Neural progenitor cell (in vitro differentiated cells): ENCODE data around the gene SHC2. TPM values are rescaled to one million over a fixed set of nuclear protein-coding genes. Genes with fewer than 3 reads are reported as not detected.

Experiments used
- DNase-seq: peaks from one replicate; pipeline ENCODE4 v3.0.0-alpha.2; 2016; ENCODE audit warnings: low spot score
- H2AFZ ChIP-seq: fragments of 200-600 bp; sonication (generic); replicated peaks from 2 replicates; pipeline ENCODE4 v1.6.1; 2016; ENCODE audit warnings: antibody characterized with exemption
- H3F3A ChIP-seq: fragments of 200-600 bp; sonication (generic); 2 replicates; pipeline ENCODE4 v1.6.1; 2016; ENCODE audit warnings: antibody characterized with exemption, low read depth
- H3K27ac ChIP-seq: fragments of 200-600 bp; sonication (generic); 2 replicates; pipeline ENCODE4 v1.5.1; 2016; ENCODE audit warnings: mild to moderate bottlenecking
- H3K27me3 ChIP-seq: fragments of 200-600 bp; sonication (generic); 2 replicates; pipeline ENCODE4 v1.6.1; 2016; ENCODE audit warnings: mild to moderate bottlenecking, moderate library complexity
- H3K36me3 ChIP-seq: fragments of 200-600 bp; sonication (generic); 2 replicates; pipeline ENCODE4 v1.5.1; 2016
- H3K4me1 ChIP-seq: fragments of 200-600 bp; sonication (generic); 2 replicates; pipeline ENCODE4 v1.6.1; 2016; ENCODE audit warnings: mixed run types
- H3K4me2 ChIP-seq: fragments of 200-600 bp; sonication (generic); 2 replicates; pipeline ENCODE4 v1.6.1; 2016
- H3K4me3 ChIP-seq: fragments of 200-600 bp; sonication (generic); 2 replicates; pipeline ENCODE4 v1.5.1; 2016
- H3K79me2 ChIP-seq: fragments of 200-600 bp; sonication (generic); 2 replicates; pipeline ENCODE4 v1.6.1; 2016; ENCODE audit warnings: low read depth
- H3K9ac ChIP-seq: fragments of 200-600 bp; sonication (generic); 2 replicates; pipeline ENCODE4 v1.6.1; 2016
- H3K9me3 ChIP-seq: fragments of 200-600 bp; sonication (generic); 2 replicates; pipeline ENCODE4 v1.5.1; 2016; ENCODE audit warnings: low read depth
- H4K20me1 ChIP-seq: fragments of 200-600 bp; sonication (generic); 2 replicates; pipeline ENCODE4 v1.6.1; 2016; ENCODE audit warnings: low read depth
- H3K27ac Mint-ChIP-seq: 3 replicates; pipeline ENCODE4 v1.8.0; 2021; ENCODE audit warnings: mixed read lengths
- H3K27me3 Mint-ChIP-seq: 2 replicates; pipeline ENCODE4 v1.8.0; 2022; ENCODE audit warnings: low read depth, mild to moderate bottlenecking, inconsistent platforms, moderate library complexity, mixed read lengths; ENCODE audit not compliant: insufficient read depth
- H3K36me3 Mint-ChIP-seq: 3 replicates; pipeline ENCODE4 v1.8.0; 2021; ENCODE audit warnings: mixed read lengths
- H3K4me1 Mint-ChIP-seq: 3 replicates; pipeline ENCODE4 v1.8.0; 2021; ENCODE audit warnings: mixed read lengths
- H3K4me3 Mint-ChIP-seq: 3 replicates; pipeline ENCODE4 v1.8.0; 2021; ENCODE audit warnings: mild to moderate bottlenecking, moderate library complexity, mixed read lengths
- H3K9me3 Mint-ChIP-seq: 3 replicates; pipeline ENCODE4 v1.8.0; 2020; ENCODE audit warnings: mixed read lengths
- CTCF ChIP-seq: fragments of 200-600 bp; sonication (generic); IDR thresholded peaks from 2 replicates; pipeline ENCODE4 v1.5.1; 2017; ENCODE audit warnings: antibody characterized with exemption, mild to moderate bottlenecking
- EZH2 ChIP-seq: fragments of 200-600 bp; sonication (generic); IDR thresholded peaks from 2 replicates; pipeline ENCODE4 v1.6.1; 2017; ENCODE audit warnings: antibody characterized with exemption, mild to moderate bottlenecking, moderate library complexity
- EZH2phosphoT487 ChIP-seq: fragments of 200-600 bp; sonication (generic); IDR thresholded peaks from 2 replicates; pipeline ENCODE4 v1.6.1; 2017; ENCODE audit warnings: antibody characterized with exemption
- total RNA-seq: library from RNA; depleted of rRNA; stranded (reverse); fragments of >200 nt; gene quantifications from 2 replicates; pipeline ENCODE4 v1.2.3, GENCODE V29; 2015; ENCODE audit warnings: low replicate concordance

SHC2 gene
- total RNA-seq, 1 donor from 2014 or later, result 3.2 TPM

DNA sequence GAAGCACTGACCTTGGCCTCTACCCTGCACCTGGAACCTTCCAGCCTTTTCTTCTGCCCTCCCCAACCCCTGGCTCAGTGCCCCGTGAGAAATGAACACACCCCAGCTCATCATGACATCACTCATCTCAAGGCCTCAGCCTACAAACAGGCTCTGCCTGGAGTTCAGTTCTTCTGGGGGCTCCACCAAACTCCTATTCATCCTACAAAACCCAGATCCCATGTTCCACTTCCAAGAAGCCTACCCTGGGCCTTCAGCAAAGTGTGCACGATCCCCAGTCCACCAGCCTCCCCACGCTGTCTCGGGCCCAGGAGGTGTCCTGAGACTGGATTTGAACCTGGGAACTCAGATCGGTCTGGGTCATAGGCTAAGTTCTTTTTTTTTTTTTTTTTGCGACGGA is 9.0 kb upstream of the SHC2 start:
- Histone ChIP-seq H3K27me3 (no peaks in the 10 kb centered on the region), H3K79me2 (no peaks in the 10 kb centered on the region), H3K9me3 (no peaks in the 10 kb centered on the region), H3K4me1 (peaks cover 6% of the 10 kb centered on the region), H3F3A (peaks cover 7% of the 10 kb centered on the region), H3K36me3 (no peaks in the 10 kb centered on the region), H4K20me1 (no peaks in the 10 kb centered on the region), H3K4me2 (no peak overlapping the region), H3K4me3 (no peak overlapping the region), H2AFZ (no peak overlapping the region), H3K9ac (no peak overlapping the region), H3K27ac (no peak overlapping the region)
- H3K27ac Mint-ChIP-seq, result peak overlapping the region; percentile 35
- no peak overlapping the region for H3K4me3 Mint-ChIP-seq
- no peak for TF ChIP-seq EZH2
- TF ChIP-seq EZH2phosphoT487, result no peak
- no peak for TF ChIP-seq CTCF
- H3K27me3 Mint-ChIP-seq, result peaks cover 9% of the 10 kb centered on the region
- H3K36me3 Mint-ChIP-seq, result no peaks in the 10 kb centered on the region
- no peak for DNase-seq
- H3K4me1 Mint-ChIP-seq, result peaks cover 6% of the 10 kb centered on the region
- H3K9me3 Mint-ChIP-seq, result peaks cover 2% of the 10 kb centered on the region

- Mint-ChIP-seq H3K27ac (peak overlapping the region; percentile 34), H3K36me3 (no peaks in the 10 kb centered on the region), H3K9me3 (peaks cover 6% of the 10 kb centered on the region), H3K4me3 (no peak overlapping the region), H3K4me1 (peaks cover 6% of the 10 kb centered on the region), H3K27me3 (peaks cover 9% of the 10 kb centered on the region)
- H3K79me2 ChIP-seq, result no peaks in the 10 kb centered on the region
- H3K9ac ChIP-seq, result no peak overlapping the region
- H3F3A ChIP-seq, result peaks cover 7% of the 10 kb centered on the region
- no peaks in the 10 kb centered on the region for H4K20me1 ChIP-seq
- H3K36me3 ChIP-seq, result no peaks in the 10 kb centered on the region
- no peak overlapping the region for H2AFZ ChIP-seq
- H3K9me3 ChIP-seq, result no peaks in the 10 kb centered on the region
- H3K27me3 ChIP-seq, result no peaks in the 10 kb centered on the region
- no peak for TF ChIP-seq EZH2phosphoT487
- TF ChIP-seq CTCF, result no peak
- no peak for TF ChIP-seq EZH2
- no peak overlapping the region for H3K4me3 ChIP-seq
- no peak overlapping the region for H3K4me2 ChIP-seq
- DNase-seq, result no peak
- peaks cover 6% of the 10 kb centered on the region for H3K4me1 ChIP-seq
- no peak overlapping the region for H3K27ac ChIP-seq
These were observed 7.9 kb upstream of the SHC2 start for GRCh38 chr19:468587-469256.

DNA sequence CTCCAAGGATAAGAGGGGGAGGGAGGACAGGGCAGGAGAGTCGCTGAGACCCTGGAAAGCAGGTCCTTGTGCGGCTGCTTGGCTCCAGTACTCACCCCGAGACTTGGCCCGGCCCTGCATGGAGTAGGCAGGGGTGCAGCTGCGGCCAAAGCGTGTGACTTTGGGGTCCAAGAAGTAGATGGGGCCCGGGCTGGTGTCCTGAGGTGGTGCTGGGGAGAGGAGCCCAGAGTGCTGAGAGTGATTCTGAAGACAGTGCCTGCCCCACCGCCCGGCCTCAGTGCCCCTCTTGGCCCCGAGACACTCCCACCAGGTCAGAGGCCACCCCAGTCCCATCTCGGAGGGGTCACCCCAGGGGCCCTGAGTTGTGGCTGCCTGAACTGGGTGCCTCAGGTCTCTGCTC is 6.7 kb upstream of the SHC2 start:
- H3K9me3 ChIP-seq, result no peaks in the 10 kb centered on the region
- peaks cover 6% of the 10 kb centered on the region for H3K4me1 ChIP-seq
- peaks cover 5% of the 10 kb centered on the region for H3K4me1 Mint-ChIP-seq
- H3K36me3 Mint-ChIP-seq, result no peaks in the 10 kb centered on the region
- H3K27me3 ChIP-seq, result peaks cover 4% of the 10 kb centered on the region
- H3K79me2 ChIP-seq, result no peaks in the 10 kb centered on the region
- TF ChIP-seq EZH2phosphoT487 (no peak), EZH2 (no peak), CTCF (no peak)
- no peak overlapping the region for H3K4me2 ChIP-seq
- H3K27ac Mint-ChIP-seq, result no peak overlapping the region
- no peaks in the 10 kb centered on the region for H4K20me1 ChIP-seq
- H3K4me3 ChIP-seq, result no peak overlapping the region
- peaks cover 11% of the 10 kb centered on the region for H3K27me3 Mint-ChIP-seq
- no peak overlapping the region for H3K27ac ChIP-seq
- no peak overlapping the region for H3K9ac ChIP-seq
- no peak overlapping the region for H2AFZ ChIP-seq
- peaks cover 9% of the 10 kb centered on the region for H3F3A ChIP-seq
- DNase-seq, result no peak
- no peaks in the 10 kb centered on the region for H3K36me3 ChIP-seq
- H3K4me3 Mint-ChIP-seq, result no peak overlapping the region
- peaks cover 6% of the 10 kb centered on the region for H3K9me3 Mint-ChIP-seq
